Gastrocnemius medialis (tissue), 4 donors: Measurements from ENCODE around the gene ASIC5. TPM values are rescaled to one million over a fixed set of nuclear protein-coding genes. Genes with fewer than 3 reads are reported as not detected.

Source experiments
- ATAC-seq, 2 donors: fragments of 150-250 bp; one replicate each; pipeline ENCODE4 v1.9.1; 2016
- DNase-seq, 2 donors: peaks; one replicate each; pipeline ENCODE4 v3.0.0-alpha.2; 2019
- H3K27ac ChIP-seq, 4 donors: fragments of 200-600 bp; sonication (generic); 1 replicate in 1 of 4; 2 replicates in 3 of 4; pipeline ENCODE4 v1.5.1; 2016 to 2018; ENCODE audit warnings: mild to moderate bottlenecking in 2 of 4, moderate library complexity in 1 of 4
- H3K27me3 ChIP-seq, 3 donors: fragments of 200-600 bp; sonication (generic) in 2 of 3; 1 replicate in 1 of 3; 2 replicates in 2 of 3; pipeline versions ENCODE4 v1.5.1 to v1.6.0; 2016 to 2019; ENCODE audit warnings: mild to moderate bottlenecking in 1 of 3, moderate library complexity in 1 of 3
- H3K36me3 ChIP-seq, 2 donors: fragments of 200-600 bp; sonication (generic) in 1 of 2; one replicate each; pipeline ENCODE4 v1.5.1; 2017 to 2018
- H3K4me1 ChIP-seq, 2 donors: fragments of 200-600 bp; sonication (generic) in 1 of 2; one replicate each; pipeline ENCODE4 v1.5.1; 2016 to 2017; ENCODE audit warnings: mild to moderate bottlenecking in 2 of 2
- H3K4me3 ChIP-seq, 4 donors: fragments of 200-600 bp; sonication (generic) in 3 of 4; 1 replicate in 1 of 4; 2 replicates in 3 of 4; pipeline ENCODE4 v1.5.1; 2016 to 2019; ENCODE audit warnings: mild to moderate bottlenecking in 2 of 4
- H3K9me3 ChIP-seq, 3 donors: fragments of 200-600 bp; sonication (generic) in 2 of 3; 1 replicate in 1 of 3; 2 replicates in 2 of 3; pipeline ENCODE4 v1.5.1; 2016 to 2019
- CTCF ChIP-seq, 5 experiments: fragments of 450-650 bp in 3 of 5; fragments of 200-600 bp in 2 of 5; sonication (generic) in 2 of 5; IDR thresholded peaks in 4 of 5; conservative IDR thresholded peaks in 1 of 5; 1 replicate in 4 of 5; 2 replicates in 1 of 5; pipeline ENCODE4 v1.5.1; 2016 to 2019; ENCODE audit warnings: antibody characterized with exemption in 5 of 5, mild to moderate bottlenecking in 3 of 5, moderate library complexity in 3 of 5
- POLR2A ChIP-seq, 2 donors: fragments of 450-650 bp; IDR thresholded peaks; one replicate each; pipeline ENCODE4 v1.6.1; 2017; ENCODE audit warnings: antibody characterized with exemption in 2 of 2, mild to moderate bottlenecking in 2 of 2, moderate library complexity in 2 of 2
- in situ Hi-C, 4 donors: fragments of 200-750 bp; cut with MboI; loops; one replicate each; pipeline versions ENCODE4 v1.15.0 to v1.8.0; 2017; ENCODE audit warnings: low sequenced_read_pairs in 4 of 4
- intact Hi-C: fragments of 100-400 bp; cut with DNase I; formaldehyde crosslinking; loops from one replicate; pipeline ENCODE4 v1.15.1; 2023; ENCODE audit warnings: low total_unique reads
- total RNA-seq, 4 donors: library from RNA; depleted of rRNA; stranded (reverse); fragments of >200 nt; gene quantifications; one replicate each; pipeline versions ENCODE4 v1.1.0 to v1.2.3, GENCODE V29; 2016

The ASIC5 gene
- total RNA-seq, 4 donors from 2014 or later, result not detected

DNA sequence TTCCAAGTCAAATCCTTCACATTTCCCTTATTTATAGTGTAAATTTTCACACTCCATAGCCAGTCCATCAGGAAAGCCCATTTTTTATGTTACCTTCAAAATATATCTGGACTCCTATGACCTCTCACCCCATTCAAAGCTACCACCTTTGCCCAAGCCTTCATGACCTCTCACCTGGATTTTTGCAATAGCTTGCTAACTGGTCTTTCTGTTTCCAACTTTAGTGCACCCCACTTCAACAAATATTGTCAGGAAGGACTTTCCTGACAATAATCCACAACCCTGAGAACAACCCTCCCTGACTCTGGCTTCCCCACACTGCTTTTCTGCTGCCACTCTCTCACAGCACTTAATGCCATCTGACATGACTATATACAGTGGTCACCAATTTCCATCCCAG is 33.4 kb downstream of the ASIC5 start:
- no peaks in the 10 kb centered on the region for H3K9me3 ChIP-seq
- intact Hi-C loops (no loop called here), in situ Hi-C loops (no loop called here)
- no peak overlapping the region for H3K4me3 ChIP-seq
- no peaks in the 10 kb centered on the region for H3K36me3 ChIP-seq
- no peak overlapping the region for H3K27ac ChIP-seq
- no peak for DNase-seq
- ATAC-seq, result no peak
- TF ChIP-seq CTCF (IDR thresholded peaks at IDR 0.05 in 4 of 5, conservative IDR thresholded peaks at IDR 0.05 in 1 of 5) (no peak), POLR2A (IDR thresholded peaks at IDR 0.05) (no peak)
- no peaks in the 10 kb centered on the region for H3K27me3 ChIP-seq
- no peaks in the 10 kb centered on the region for H3K4me1 ChIP-seq

DNA sequence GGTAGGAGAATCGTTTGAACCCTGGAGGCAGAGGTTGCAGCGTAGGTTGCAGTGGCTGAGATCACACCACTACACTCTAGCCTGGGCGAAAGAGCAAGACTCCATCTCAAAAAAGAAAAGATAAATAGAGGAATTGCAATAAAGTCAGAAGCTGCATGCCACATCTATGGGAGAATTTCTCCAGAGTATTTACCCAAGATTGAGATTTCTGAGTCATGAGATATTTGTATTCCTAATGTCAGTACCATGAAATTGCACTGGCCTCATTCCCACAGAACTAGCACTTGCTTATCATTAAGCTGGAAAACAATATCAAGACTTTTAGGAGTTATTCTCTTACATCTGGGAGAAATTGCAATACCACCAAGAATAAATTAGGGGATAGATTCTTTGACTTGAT is 37.4 kb downstream of the ASIC5 start:
- Histone ChIP-seq H3K4me1 (no peaks in the 10 kb centered on the region), H3K27me3 (no peaks in the 10 kb centered on the region), H3K4me3 (no peak overlapping the region), H3K27ac (no peak overlapping the region), H3K9me3 (no peaks in the 10 kb centered on the region), H3K36me3 (no peaks in the 10 kb centered on the region)
- intact Hi-C loops, result no loop called here
- no peak for TF ChIP-seq POLR2A (IDR thresholded peaks at IDR 0.05)
- TF ChIP-seq CTCF (IDR thresholded peaks at IDR 0.05 in 4 of 5, conservative IDR thresholded peaks at IDR 0.05 in 1 of 5), result no peak
- no peak for ATAC-seq
- DNase-seq, result no peak
- in situ Hi-C loops, result no loop called here

- DNase-seq, result no peak
- H3K36me3 ChIP-seq, result no peaks in the 10 kb centered on the region
- in situ Hi-C loops (no loop called here), intact Hi-C loops (no loop called here)
- no peak for ATAC-seq
- TF ChIP-seq POLR2A (IDR thresholded peaks at IDR 0.05) (no peak), CTCF (IDR thresholded peaks at IDR 0.05 in 4 of 5, conservative IDR thresholded peaks at IDR 0.05 in 1 of 5) (no peak)
- H3K4me1 ChIP-seq, result no peaks in the 10 kb centered on the region
- H3K9me3 ChIP-seq, result no peaks in the 10 kb centered on the region
- H3K27me3 ChIP-seq, result no peaks in the 10 kb centered on the region
- no peak overlapping the region for H3K27ac ChIP-seq
- no peak overlapping the region for H3K4me3 ChIP-seq
Observed at GRCh38 chr4:155822572-155822971, 43.5 kb downstream of the ASIC5 start.

GRCh38 chr4:155820887-155821518 is 45.1 kb downstream of the ASIC5 start:
- no peaks in the 10 kb centered on the region for H3K27me3 ChIP-seq
- H3K4me1 ChIP-seq, result no peaks in the 10 kb centered on the region
- intact Hi-C loops, result no loop called here
- ATAC-seq (no peak), DNase-seq (no peak)
- in situ Hi-C loops, result no loop called here
- H3K9me3 ChIP-seq, result no peaks in the 10 kb centered on the region
- H3K4me3 ChIP-seq, result no peak overlapping the region
- no peak overlapping the region for H3K27ac ChIP-seq
- TF ChIP-seq POLR2A (IDR thresholded peaks at IDR 0.05) (no peak), CTCF (IDR thresholded peaks at IDR 0.05 in 4 of 5, conservative IDR thresholded peaks at IDR 0.05 in 1 of 5) (no peak)
- no peaks in the 10 kb centered on the region for H3K36me3 ChIP-seq

DNA sequence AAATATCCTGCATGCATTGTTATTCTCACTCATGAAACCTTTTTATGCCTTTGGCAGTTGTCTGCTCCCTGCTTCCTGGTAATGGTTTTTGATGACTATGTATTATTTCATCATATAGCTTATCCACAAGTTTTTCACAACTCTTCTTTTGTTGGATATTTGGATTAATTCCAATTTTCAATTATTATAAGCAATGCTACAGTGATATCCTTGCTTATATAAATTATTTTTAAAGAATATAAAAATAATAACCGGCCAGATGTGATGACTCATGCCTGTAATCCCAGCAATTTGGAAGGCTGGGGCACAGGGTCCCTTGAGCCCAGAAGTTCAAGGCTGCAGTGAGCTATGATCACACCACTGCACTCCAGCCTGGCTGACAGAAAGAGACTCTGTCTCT is 47.0 kb downstream of the ASIC5 start:
- TF ChIP-seq POLR2A (IDR thresholded peaks at IDR 0.05) (no peak), CTCF (IDR thresholded peaks at IDR 0.05 in 4 of 5, conservative IDR thresholded peaks at IDR 0.05 in 1 of 5) (no peak)
- no peaks in the 10 kb centered on the region for H3K27me3 ChIP-seq
- no peaks in the 10 kb centered on the region for H3K9me3 ChIP-seq
- ATAC-seq, result no peak
- H3K27ac ChIP-seq, result no peak overlapping the region
- in situ Hi-C loops, result loop anchor here in 1 of 4 donors (10.0 kb wide), 1 partner anchor 126 kb away; no protein-coding TSS in a partner anchor
- intact Hi-C loops, result no loop called here
- no peaks in the 10 kb centered on the region for H3K4me1 ChIP-seq
- no peak overlapping the region for H3K4me3 ChIP-seq
- DNase-seq, result no peak
- H3K36me3 ChIP-seq, result no peaks in the 10 kb centered on the region
